GM18861 (cell line): ENCODE data around the gene CAPN2.
A peak's percentile ranks its signal among the peaks of the same experiment; 100 is the strongest.

Experiments used
- ATAC-seq: cut with Tn5 transposase; IDR thresholded peaks from one replicate; pipeline ENCODE4 v1.9.1; 2021; ENCODE audit not compliant: unreplicated experiment

CAPN2 gene

DNA sequence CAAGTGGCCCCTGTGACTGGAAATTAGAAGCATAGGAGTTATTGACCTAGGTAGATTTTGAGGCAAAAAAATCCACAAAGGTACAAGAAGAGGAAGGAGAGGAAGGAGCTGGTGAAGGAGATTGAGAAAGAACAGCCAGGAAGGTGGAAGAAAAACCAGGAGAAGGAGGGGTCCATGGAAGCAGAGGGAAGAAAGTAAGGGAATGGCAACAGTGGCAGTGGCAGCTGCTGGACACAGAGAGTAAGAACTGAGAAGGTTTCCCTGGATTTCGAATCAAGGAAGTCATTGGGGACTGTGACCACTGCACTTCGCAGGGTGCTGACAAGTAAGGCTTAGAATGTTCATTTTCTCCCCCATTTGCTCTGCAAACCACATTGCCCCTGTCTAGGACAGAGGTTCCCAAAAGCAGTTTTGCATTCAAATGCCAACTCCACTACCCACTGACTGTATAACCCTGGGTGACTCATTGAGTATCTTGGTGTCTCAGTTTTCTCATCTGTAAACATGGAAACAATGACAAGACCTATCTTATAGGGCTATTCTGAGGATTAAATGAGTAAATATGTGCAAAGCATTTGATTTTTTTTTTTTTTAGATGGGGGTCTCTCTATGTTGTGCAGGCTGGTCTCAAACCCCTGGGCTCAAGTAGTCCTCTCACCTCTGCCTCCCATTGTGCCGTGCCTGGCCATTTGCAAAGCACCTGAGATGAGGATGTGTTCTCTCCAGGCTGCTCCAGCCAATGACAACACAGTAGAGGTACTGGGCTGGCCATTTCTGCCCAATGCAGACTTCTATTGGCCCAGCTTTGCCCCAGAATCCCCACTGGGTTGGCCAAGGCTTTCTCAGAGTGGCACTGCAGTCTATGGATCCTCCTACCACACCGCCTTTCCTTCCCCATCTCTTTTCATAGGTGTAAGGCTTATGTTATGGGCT is 9.3 kb upstream of the CAPN2 start:
- no peak for ATAC-seq

DNA sequence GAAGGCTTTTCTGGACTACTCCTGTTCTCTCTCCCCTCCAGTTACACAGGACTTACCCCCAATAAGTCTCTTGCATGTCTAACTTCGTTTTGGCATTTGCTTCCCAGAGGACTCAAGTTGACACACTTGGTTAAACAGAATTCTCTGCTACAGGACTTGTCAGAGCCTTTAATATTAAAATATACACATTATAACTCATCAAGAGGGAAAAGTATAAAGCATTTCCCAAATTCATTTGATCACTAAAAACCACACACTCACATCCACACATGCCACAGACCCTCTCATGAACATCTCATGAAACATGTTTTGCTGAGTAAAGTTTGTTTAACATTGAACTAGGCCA is 8.7 kb upstream of the CAPN2 start:
- ATAC-seq, result no peak

- ATAC-seq, result no peak
Observed at GRCh38 chr1:223704921-223705878, 7.1 kb upstream of the CAPN2 start.

DNA sequence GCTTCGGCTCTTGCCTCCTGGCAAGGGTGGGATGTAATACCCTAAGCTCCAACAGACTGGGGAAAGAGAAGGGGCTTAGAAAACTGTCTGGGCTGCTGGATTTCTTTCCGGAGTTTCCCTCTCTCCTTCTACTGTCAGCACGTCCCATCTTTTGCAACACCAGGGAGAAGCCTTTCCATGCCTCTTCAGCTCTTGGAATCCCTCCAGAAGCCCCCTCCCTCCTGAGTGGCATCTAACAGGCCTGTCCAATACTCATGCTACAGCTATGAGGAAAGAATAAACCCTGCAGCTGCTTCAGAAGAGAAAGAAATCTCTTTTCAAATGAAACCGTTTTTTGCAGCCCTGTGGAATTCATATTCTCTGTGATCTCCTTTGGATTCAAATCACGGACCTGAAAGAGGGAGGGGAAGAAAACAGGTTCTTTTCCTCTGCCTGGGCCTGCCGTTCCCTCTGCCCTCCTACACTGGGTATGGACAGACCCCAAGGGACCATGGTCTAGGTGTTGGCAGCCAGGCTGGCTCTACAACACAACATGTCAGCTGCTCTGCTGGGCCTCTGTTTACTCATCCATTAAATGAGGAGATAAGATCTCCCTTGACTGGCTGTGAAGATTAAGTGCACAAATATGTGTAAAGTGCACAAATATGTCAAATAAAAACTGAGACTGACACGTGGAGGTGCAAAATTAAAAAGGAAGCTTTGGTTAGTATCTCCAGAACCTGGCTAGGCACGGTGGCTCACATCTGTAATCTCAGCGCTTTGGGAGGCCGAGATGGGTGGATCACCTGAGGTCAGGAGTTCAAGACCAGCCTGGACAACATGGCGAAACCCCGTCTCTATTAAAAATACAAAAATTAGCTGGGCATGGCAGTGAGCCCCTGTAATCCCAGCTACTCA is 6.0 kb upstream of the CAPN2 start:
- ATAC-seq, result no peak

DNA sequence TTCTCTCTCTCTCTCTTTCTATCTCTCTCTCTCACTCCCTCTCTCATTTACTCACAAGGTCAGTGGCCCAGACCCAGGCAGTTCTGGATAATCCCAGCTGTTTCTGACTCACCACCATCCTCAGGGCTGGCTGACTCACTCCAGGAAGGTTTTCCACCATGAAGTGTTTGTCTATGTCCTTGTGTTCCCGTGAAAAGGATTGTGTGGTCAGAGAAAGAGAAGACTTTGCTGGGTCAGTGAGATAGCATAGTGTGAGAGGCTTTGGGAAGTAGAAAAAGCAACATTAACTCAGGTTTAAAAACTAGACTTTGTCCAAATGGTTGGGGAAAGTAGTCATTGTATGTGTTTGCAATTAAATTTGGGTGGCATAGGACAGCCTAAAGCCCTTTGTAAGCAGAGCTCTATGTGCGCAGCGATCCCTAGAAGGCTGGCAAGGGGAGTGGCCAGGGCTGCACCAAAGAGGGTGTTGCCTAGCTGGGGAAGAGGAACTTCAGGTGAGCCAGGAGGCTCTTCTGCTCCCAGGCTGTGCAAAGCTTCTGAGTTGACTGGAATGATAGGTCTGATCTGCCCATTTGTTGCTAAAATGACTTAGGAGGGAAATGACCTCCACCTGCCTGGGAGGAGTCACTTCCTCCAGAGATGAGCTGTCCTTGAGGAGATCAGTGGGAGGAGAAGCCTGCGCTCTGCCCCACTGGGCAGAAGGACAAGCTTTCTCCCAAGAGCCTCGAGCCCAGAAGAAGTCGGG is 4.9 kb upstream of the CAPN2 start:
- no peak for ATAC-seq

DNA sequence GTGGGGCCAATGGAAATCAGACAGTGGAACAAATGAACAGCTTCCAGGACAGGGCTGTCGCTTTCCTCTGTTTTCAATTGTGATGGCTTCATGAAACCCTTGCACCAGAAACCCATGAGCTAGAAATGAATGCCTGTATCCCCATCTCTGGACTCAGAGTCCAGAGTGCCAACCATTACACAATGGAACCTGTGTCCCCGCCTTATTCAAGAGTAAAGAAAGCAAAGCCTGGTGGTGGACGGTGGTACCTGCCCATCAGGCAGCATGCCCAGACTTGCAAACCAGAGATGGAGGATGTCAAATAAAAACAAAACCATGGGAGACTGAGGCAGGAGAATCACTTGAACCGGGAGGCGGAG is 4.4 kb upstream of the CAPN2 start:
- no peak for ATAC-seq

DNA sequence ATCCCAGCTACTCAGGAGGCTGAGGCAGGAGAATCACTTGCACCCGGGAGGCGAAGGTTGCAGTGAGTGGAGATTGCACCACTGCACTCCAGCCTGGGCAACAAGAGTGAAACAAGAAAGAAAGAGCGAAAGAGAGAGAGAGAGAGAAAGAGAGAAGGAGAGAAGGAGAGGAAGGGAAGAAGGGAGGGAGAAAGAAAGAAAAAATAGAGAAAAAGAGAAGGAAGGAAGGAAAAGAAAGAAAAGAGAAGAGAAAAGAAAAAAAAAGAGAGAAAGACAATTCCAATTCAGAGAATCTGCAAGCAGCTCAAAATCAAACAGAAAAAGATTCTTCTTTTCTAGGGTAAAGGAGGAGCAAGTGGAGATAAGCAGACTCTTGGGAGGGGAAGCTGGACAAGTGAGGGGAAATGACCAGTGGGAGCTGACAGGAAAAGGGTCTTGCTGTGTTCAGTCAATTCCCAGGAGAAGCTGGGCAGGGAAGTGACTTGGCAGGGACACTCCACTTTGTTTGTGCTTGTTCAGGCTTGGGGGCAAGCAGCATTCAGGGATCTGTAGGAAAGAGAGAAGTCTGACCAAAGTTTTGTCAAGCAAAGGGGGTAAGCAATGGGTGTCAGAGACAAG is 3.6 kb upstream of the CAPN2 start:
- no peak for ATAC-seq

DNA sequence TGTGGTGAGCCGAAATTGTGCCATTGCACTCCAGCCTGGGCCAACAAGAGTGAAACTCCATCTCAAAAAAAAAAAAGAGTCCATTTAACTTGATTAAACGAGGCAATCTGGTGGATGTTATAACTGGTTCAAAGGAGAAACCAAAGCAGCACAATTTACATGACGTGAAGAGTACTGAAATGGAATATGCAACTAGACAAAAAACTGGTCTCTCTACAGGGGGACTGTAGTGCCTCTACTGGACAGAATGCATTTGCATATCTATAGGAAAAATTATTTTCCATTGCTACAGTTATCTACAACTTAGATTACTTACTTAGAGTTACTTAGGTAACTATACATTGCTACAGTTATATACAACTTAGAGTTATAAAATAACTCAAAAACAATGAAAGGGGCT is 2.7 kb upstream of the CAPN2 start:
- ATAC-seq, result no peak

GRCh38 chr1:223710179-223711133 is 1.9 kb upstream of the CAPN2 start:
- ATAC-seq, result no peak

DNA sequence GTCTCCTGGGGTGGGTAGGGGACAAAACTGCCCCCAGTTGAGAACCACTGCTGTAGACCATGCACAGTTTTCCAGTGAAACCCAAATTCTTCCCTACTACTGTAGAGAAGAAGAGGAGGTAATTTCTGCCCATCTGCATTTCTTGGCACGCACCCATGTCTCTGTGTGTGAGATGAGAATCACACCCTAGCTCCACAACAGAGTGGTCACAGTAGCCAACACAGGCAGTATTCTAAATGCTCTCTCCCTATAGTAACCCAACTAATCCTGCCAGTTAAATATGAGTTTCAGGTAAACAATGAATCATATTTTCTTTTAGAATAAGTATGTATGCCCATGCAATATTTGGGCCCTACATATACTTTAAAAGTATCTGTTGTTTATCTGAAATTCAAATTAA is 1.2 kb upstream of the CAPN2 start:
- no peak for ATAC-seq

DNA sequence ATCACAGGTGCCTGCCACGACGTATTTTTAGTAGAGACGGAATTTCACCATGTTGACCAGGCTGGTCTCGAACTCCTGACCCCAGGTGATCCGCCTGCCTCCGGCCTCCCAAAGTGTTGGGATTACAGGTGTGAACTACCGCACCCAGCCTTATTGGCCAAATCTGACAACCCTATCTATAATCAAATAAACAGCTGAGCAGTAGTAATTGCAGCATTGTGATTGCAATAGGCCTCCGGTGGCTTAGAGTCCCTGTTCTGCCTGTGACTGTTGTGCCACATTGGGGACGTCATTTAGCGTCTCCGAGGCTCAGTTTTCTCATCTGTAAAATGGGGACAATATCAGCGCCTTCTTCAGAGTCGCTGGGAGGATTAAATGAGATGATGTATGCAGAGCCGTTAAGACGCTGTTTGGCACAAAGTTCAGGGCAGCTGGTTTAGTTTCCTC is 569 bp upstream of the CAPN2 start:
- ATAC-seq, result no peak

GRCh38 chr1:223712850-223713474 is 623 bp downstream of the CAPN2 start:
- ATAC-seq, result peak; percentile 21

- ATAC-seq, result no peak
Observed at GRCh38 chr1:223713546-223714420, 1.4 kb downstream of the CAPN2 start.

DNA sequence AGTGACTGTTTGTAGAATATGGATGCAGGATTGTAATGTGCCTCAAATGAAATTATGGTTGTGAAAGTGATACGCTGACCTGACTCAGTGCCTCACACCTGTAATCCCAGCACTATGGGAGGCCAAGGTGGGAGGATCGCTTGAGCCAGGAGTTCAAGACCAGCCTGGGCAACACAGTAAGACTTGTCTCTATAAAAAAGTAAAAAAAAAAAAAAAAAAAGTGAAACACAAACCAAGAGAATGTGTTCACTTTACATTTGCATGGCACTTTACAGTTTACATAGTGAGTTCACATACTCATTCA is 2.0 kb downstream of the CAPN2 start:
- ATAC-seq, result no peak

DNA sequence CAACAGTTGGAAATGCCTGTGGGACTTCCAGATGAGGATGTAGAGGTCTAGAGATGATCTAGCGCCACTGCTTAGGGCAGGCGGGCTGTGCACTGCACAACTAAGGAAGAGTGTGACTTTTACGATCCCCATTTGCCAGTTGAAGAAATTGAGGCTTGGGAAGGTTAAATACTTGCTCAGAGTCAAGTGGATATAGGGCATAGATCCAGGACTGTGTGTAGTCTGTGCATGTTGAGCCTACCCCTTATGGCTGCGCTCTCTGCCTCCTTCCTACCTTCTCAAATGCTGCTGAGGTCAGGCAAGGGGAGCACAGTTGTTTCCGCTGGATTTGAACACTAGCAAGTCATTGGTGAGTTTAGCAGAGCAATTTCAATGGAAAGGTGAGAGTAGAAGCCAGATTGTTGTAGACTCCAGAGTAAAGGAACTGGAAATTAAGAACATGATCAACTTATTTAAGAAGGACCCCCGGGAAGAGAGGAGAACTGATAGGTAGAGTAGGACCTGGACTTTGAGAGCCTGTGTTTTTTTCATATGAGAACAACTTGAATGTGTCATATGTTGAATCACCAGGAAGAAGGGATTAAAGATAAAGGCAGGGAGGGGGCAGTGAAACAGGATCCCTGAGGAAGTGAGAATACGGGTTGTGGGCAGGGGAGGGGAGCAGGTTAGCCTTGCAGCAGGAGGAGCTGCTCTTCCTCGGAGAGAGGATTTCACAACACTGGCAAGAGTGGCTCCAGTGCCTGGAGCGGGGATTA is 2.7 kb downstream of the CAPN2 start:
- no peak for ATAC-seq

- no peak for ATAC-seq
Observed at GRCh38 chr1:223715604-223716172, 3.3 kb downstream of the CAPN2 start.
